ENCODE data around the gene SYNPR.

The SYNPR gene

GRCh38 chr3:63386568-63386967, 108.5 kb downstream of the SYNPR start:
- no peak for DNase-seq

DNA sequence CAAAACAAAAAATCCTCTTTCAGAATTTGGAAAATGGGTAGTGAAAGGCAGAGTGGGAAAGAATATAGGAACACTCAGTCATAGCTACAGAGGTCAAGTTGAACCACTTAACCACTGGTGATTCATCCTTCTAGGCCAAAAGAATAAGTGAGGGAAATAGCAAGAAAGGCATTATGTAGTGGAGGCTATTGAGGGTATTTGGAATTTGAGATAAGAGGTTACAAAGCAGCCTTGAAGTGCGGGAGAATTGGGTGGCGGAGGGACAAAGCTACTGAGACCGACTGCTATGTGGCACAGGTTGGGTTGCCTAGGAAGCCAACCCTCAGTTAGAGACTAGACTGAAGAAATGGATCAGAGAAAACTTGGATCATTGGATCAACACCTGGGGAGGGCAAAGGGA, 109.5 kb downstream of the SYNPR start:
- DNase-seq, result no peak

- no peak for DNase-seq
Observed at GRCh38 chr3:63390710-63391230, 112.7 kb downstream of the SYNPR start.

DNA sequence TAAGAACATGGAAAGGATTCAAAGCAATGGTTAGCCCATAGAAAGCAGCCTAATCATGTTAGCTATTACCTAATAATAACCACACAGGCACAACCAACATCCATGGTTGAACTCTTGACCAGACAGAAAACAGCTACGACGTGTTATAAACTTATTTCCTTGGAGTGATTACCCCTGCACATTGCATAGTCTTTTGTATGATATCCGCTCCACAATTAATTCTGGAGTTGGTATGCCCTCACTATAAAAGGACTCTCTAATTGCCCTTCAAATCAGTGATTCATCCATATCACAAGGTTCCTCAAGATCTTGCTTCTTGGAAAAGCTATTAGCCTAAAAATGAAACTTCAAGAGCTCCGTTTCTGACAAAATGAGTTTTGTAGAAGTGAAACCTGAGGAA, 117.9 kb downstream of the SYNPR start:
- DNase-seq, result no peak

DNA sequence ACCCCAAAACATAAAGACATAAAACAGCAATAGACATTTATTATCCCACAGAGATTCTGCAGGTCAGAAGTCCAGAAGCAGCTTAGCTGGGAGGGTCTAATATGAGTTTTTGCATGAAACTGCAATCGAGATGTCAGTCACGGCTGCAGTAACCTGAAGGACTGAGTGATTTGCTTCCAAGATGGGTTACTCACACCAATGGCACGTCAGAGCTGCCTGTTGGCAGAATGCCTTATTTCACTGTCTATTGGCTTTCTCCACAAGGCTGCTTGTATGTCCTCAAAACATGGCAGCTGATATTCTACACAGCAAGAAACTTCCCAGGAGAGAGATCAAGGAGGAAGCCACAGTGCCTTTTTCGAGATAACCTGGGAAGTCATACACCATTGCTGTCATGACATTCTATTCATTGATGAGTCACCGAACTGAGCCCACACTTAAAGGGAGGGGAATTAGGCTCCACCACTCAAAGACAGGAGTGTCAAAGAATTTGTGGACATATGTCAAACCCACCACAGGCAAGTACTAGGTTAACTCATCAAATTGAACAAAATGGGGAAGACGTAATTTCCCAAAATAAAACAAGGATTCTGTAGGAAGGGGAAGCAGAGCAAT, 122.2 kb downstream of the SYNPR start:
- DNase-seq, result no peak

DNA sequence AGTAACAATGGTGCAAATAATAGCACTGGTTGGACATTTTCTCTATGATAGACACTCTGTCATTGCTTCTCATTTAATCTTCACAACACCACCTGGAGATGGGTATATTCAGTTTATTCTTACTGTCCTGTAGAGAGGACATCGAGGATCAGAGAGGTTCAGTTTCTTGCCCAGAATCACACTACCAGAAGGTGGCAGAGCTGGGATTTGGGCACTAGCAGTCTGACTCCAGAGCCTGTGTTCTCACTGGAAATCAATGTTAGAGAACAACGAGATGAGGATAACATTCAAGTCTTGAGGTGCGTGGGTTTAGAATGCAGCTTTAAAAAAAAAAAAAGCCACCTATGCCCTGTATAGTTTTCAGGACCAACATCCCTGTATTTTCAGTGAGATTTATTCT, 127.8 kb downstream of the SYNPR start:
- DNase-seq, result no peak

DNA sequence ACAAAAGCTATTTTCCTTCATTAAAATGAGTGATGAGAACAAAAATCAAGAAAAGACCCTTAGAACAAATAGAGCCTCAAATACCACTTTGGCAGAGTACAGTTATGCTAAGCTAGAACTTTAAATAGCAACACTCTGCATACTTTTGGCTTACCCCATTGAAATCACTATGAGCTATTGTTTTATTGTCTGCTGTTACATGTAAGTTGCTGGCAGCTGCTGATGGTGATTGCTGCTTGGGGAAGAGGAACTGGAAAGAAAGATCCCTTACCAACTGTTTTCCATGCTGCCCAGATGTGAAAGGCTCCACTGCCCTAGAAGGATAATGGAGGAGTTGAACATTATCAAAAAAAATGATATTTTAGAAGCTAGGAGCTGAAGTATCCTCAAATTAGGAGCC, 135.4 kb downstream of the SYNPR start:
- no peak for DNase-seq

DNA sequence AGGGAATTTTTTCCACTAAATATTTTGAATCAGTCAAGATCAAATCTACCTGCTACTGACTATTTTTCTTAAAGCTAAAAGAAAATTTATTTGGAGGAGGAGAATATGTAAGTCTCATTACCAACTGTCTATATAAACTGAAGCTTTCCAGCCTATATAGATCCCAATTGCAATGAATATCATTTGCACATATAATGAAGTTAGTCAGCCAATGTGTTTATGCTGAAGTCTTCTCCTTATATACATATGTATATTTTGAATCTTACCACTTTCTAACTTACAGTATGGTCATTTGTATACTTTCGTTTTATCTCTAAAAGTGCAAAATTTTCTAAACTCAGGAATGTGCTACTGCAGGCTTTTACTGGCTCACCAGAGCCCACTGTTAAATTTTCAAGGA, 136.5 kb downstream of the SYNPR start:
- no peak for DNase-seq

- no peak for DNase-seq
Observed at GRCh38 chr3:63429905-63430304, 151.8 kb downstream of the SYNPR start.

GRCh38 chr3:63430875-63431274, 152.8 kb downstream of the SYNPR start:
- no peak for DNase-seq

- DNase-seq, result no peak
Observed at GRCh38 chr3:63437858-63438257, 159.8 kb downstream of the SYNPR start.

DNA sequence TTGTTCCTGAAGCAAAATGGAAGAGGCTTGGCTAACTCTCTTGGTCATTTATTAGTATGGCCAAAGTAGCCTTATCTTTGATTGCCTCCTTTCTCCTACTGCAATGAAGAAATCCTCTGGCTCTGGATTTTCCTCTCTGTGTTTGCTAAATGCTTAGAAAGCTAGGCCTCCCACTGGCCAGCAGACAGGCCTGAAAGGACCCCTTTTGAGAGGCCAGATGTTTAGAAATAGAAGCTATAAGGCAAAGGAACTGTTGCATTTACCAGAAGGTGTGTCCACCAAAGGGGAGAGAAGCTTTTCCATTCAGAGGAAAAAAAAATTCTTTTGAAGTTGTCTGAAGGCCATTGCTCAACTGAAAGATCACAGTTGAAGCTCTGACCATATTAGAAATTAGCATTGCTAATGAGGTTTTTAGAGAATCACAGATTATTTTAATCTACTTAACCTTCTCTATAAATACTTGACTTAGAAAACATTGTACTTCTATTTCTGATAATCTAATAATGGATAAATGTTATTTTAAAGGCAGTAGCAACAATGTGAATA, 160.8 kb downstream of the SYNPR start:
- DNase-seq, result no peak

DNA sequence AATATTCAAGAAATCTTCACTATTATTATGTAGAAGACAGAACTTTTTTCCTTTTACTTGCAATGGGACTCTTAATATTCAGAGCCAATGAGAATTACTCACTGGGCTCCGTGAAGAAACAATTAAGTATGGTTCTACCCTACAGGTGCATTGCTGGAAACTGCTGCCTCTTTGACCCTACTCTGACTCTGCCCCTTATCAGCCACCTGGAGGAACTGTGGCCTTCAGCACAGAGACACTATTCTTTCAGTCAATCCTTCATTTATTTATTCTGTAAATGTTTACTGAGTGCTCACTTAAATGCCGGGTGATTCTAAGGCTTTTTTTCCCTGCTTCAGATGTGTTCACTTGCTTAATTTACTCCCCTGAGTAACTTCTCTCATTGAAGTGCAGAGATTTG, 163.2 kb downstream of the SYNPR start:
- DNase-seq, result no peak

DNA sequence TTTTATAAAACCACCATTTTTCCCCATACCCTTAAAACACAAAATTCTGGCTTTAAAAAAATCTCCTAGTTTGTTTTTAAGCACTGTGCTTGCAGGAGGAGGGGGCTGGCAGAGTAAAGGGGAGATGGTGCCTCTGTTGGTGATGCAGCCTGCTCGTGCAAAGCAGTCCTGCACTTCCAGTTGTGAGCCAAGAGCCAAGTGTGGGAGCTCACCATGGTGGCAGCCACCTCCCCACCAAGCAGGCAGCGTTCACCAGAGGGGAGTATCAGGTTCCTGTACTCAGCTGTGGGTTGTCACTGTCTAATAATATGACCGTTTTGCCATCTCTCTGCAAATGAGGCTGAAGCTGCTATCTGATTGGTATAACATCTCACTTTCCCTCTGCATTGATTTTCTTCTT, 164.8 kb downstream of the SYNPR start:
- DNase-seq, result no peak

GRCh38 chr3:63450023-63450422, 171.9 kb downstream of the SYNPR start:
- DNase-seq, result no peak

- DNase-seq, result no peak
Observed at GRCh38 chr3:63450634-63451363, 172.7 kb downstream of the SYNPR start.

GRCh38 chr3:63456901-63457300, 178.8 kb downstream of the SYNPR start:
- DNase-seq, result no peak

DNA sequence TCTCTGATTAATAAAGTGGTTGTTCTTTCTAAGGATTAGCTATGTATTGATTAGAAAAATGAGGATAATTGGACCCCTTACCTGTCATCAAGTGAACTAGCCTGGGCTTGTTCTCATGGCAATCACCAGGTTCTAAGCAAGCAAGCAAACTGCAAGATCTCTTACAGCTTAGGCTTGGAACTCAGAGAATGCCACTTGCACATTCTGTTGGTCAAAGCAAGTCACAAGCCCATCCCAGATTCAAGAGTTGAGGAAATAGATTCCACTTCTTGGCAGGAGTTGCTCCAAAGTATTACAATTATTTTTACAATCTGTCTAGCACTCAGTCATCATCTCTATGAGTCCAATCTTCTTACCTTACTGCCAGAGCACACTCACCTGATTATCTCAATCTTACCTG, 180.3 kb downstream of the SYNPR start:
- no peak for DNase-seq

DNA sequence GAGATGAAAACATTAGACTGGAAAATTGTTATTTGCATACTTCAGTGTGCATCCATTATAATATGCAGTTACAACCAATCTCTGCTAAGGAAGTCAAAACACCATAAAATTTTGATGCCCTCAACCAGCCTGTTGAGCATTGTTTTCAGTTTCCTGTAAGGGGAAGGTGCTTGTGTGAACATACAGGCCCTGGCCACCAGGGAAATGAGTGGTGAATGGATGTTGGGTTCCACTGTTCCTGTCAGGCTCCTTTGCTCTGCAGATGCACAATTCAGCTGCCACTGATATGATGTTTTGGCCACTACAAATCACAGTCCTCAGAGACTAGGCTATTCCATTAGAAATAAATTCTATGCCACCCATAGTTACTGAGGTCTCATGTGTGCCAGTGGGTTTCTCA, 184.6 kb downstream of the SYNPR start:
- no peak for DNase-seq

DNA sequence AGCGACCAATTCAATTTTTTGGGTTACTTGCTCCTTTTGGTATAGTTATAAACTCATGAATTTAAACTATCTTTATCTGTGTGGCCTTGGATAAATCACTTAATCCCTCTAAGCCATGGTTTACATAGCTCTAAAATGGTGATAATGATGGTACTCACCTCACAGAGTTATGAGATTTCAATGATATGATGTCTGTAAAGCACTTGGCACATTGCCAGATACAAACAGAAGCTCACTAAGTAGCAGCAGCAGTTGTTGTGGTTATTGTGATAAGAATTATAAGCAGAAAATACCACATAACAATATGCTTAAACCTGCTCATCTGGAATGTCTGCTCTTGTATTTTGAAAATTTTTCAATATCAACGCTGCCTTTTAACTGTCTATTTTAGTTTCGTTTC, 189.3 kb downstream of the SYNPR start:
- no peak for DNase-seq

- DNase-seq, result no peak
Observed at GRCh38 chr3:63470745-63471144, 192.6 kb downstream of the SYNPR start.

DNA sequence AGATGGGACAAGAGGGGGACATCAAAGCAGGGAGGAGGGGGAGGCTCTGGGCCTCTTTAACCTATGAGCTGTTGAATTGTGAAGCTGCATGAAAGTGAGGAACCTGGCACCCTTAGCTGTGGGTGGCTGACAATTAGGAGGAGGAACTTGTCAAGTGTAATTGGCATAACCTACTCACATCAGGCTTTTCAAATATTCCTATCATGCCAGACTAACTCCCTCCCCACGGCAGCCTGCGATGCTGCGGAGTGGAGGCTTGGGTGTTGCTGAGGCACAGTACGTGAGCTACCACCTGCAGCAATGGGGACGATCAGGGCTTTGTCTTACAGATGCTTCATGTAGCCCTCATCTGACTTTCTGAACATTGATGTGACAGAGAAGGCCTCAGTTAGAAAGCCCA, 193.7 kb downstream of the SYNPR start:
- no peak for DNase-seq

GRCh38 chr3:63473641-63474166, 195.6 kb downstream of the SYNPR start:
- DNase-seq, result no peak

DNA sequence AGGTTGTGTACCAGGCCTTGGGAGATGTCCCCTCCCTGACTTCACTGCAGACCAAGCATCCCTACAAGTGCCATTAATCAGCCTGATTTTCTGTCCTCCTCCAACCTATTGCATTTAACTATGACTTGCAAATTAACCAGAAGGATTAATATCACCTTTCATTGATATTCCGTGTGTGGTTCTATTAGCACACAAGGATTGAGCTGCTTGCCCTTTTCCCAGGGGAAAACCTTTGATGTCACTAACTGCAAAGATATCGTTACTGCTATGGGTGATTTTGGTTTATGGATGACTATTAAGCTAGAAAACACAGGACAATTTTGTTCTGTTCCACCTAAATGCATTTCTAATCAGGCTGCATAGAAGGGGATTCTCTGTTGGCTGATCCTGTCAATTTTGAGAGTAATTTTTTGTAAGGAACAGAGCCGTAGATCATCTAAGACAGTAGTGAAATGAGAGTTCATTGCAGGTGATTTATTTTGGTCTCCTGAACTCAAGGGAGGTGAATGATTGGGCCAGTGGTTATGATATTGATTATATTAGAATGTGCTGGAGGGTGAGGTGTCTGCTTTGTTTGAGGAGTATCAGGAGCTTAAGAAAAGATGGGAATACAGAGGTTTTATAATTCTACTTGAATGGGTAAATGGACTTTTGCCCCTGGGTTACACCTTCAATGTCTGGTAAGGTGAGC, 196.9 kb downstream of the SYNPR start:
- DNase-seq, result no peak
